A673 (cell line): ENCODE data around the gene CELF3. TPM values are rescaled to one million over a fixed set of nuclear protein-coding genes. Genes with fewer than 3 reads are reported as not detected.

Experiments used
- Bru-seq: library from RNA; stranded (reverse); fragments of 400-500 nt; gene quantifications from one replicate; lab custom pipeline; 2021; lab: Mats Ljungman, UMichigan
- BruChase-seq, 2 experiments: library from RNA; stranded (reverse); fragments of 400-500 nt; gene quantifications; one replicate each; lab custom pipeline; 2021; lab: Mats Ljungman, UMichigan
- BruUV-seq: library from RNA; stranded (reverse); fragments of 400-500 nt; replicated peaks from 2 replicates; lab custom pipeline; 2021; lab: Mats Ljungman, UMichigan
- CTCF ChIA-PET: fragments of 300-600 bp; sonication (Branson Sonifier 250); formaldehyde crosslinking; loops from one replicate; lab custom pipeline; 2022; ENCODE audit warnings: antibody characterized with exemption; lab: Charles Lee
- POLR2A ChIA-PET: fragments of 300-600 bp; sonication (Branson Sonifier 250); formaldehyde crosslinking; loops from one replicate; lab custom pipeline; 2022; ENCODE audit warnings: antibody characterized with exemption; ENCODE audit not compliant: low non-redundant PET; lab: Charles Lee
- DNase-seq: peaks from one replicate; pipeline ENCODE4 v3.0.0-alpha.2; 2015; ENCODE audit warnings: low spot score
- H3K27ac ChIP-seq: fragments of 200-600 bp; sonication (generic); 2 replicates; pipeline ENCODE4 v1.5.1; 2016; ENCODE audit warnings: mixed run types, low read depth, mild to moderate bottlenecking, mixed read lengths, antibody characterized with exemption, low read length; ENCODE audit not compliant: poor library complexity, severe bottlenecking
- H3K27me3 ChIP-seq: fragments of 200-600 bp; sonication (generic); replicated peaks from 2 replicates; pipeline ENCODE4 v1.6.1; 2017; ENCODE audit warnings: mixed run types, low read depth, mild to moderate bottlenecking, mixed read lengths, antibody characterized with exemption, low read length; ENCODE audit not compliant: insufficient read depth, poor library complexity
- H3K36me3 ChIP-seq: fragments of 200-600 bp; sonication (generic); 2 replicates; pipeline ENCODE4 v1.6.1; 2016; ENCODE audit warnings: mixed run types, mild to moderate bottlenecking, mixed read lengths, antibody characterized with exemption, low read length; ENCODE audit not compliant: insufficient read depth, poor library complexity, severe bottlenecking
- H3K4me1 ChIP-seq: fragments of 200-600 bp; sonication (generic); 2 replicates; pipeline ENCODE4 v1.6.1; 2017; ENCODE audit warnings: mixed run types, mild to moderate bottlenecking, mixed read lengths, antibody characterized with exemption, low read length; ENCODE audit not compliant: insufficient read depth, poor library complexity, severe bottlenecking
- H3K4me3 ChIP-seq: fragments of 200-600 bp; sonication (generic); 2 replicates; pipeline ENCODE4 v1.5.1; 2016; ENCODE audit warnings: low read depth, mixed run types, mild to moderate bottlenecking, mixed read lengths, low read length; ENCODE audit not compliant: poor library complexity, severe bottlenecking
- H3K9me3 ChIP-seq: fragments of 200-600 bp; sonication (generic); 2 replicates; pipeline ENCODE4 v1.6.1; 2016; ENCODE audit warnings: mixed run types, low read depth, mild to moderate bottlenecking, mixed read lengths, antibody characterized with exemption, low read length; ENCODE audit not compliant: poor library complexity, severe bottlenecking
- EZH2 ChIP-seq: fragments of 200-600 bp; sonication (generic); IDR thresholded peaks from 2 replicates; pipeline ENCODE4 v1.6.1; 2017; ENCODE audit warnings: borderline replicate concordance, low read depth, mild to moderate bottlenecking, mixed read lengths, antibody characterized with exemption, low read length; ENCODE audit not compliant: poor library complexity, severe bottlenecking
- intact Hi-C: fragments of 100-400 bp; cut with micrococcal nuclease; formaldehyde crosslinking; loops from one replicate; pipeline ENCODE4 v1.10.0; 2022; ENCODE audit not compliant: unreplicated experiment
- long read RNA-seq: library from polyadenylated mRNA; stranded (forward); transcript quantifications from one replicate; pipeline ENCODE4 v2.0.0, GENCODE V29; 2022
- total RNA-seq: library from RNA; stranded (reverse); gene quantifications from 2 replicates; pipeline ENCODE4 v1.2.3, GENCODE V29; 2021
- TF ChIP-seq, protein P1 (sequence below): fragments of 300-800, 200-600 bp; sonication (generic); conservative IDR thresholded peaks from 2 replicates; pipeline ENCODE4 v1.5.1; 2017; ENCODE audit warnings: low read depth, mild to moderate bottlenecking, antibody characterized with exemption, low read length, moderate library complexity, mixed read lengths

Gene CELF3
- total RNA-seq (0.15 TPM in 1 of 2 replicates, not detected in the other), Bru-seq, nascent RNA (not detected), BruChase-seq, experiment 1, labeled RNA remaining after a 2-hour chase (not detected), BruChase-seq, experiment 2, labeled RNA remaining after a 6-hour chase (percentile 11 among the genes with signal in this experiment)
- long read RNA-seq: 0 reads

GRCh38 chr1:151716771-151717631 is at the start of gene CELF3:
TSS of gene CELF3 (minus strand) at chr1:151716803. CDS start at chr1:151716020, 783 bp downstream.
- ChIA-PET CTCF (no interaction called here), POLR2A (no interaction called here)
- H3K9me3 ChIP-seq: no peaks in the 10 kb centered on the region
- DNase-seq: peak; percentile 64
- no peak within 1 kb of the TSS for H3K27ac ChIP-seq
- intact Hi-C loops: no loop called here
- H3K4me3 ChIP-seq: peak within 1 kb of the TSS; percentile 15
- peaks cover 68% of the 10 kb centered on the region for H3K27me3 ChIP-seq
- peaks cover 14% of the 10 kb centered on the region for H3K4me1 ChIP-seq
- H3K36me3 ChIP-seq: no peaks in the 10 kb centered on the region
- BruUV-seq: no TSS peak
- TF ChIP-seq, protein P1, sequence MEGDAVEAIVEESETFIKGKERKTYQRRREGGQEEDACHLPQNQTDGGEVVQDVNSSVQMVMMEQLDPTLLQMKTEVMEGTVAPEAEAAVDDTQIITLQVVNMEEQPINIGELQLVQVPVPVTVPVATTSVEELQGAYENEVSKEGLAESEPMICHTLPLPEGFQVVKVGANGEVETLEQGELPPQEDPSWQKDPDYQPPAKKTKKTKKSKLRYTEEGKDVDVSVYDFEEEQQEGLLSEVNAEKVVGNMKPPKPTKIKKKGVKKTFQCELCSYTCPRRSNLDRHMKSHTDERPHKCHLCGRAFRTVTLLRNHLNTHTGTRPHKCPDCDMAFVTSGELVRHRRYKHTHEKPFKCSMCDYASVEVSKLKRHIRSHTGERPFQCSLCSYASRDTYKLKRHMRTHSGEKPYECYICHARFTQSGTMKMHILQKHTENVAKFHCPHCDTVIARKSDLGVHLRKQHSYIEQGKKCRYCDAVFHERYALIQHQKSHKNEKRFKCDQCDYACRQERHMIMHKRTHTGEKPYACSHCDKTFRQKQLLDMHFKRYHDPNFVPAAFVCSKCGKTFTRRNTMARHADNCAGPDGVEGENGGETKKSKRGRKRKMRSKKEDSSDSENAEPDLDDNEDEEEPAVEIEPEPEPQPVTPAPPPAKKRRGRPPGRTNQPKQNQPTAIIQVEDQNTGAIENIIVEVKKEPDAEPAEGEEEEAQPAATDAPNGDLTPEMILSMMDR: no peak
- no peak for TF ChIP-seq EZH2

GRCh38 chr1:151763990-151764389 is 47.4 kb upstream of the CELF3 start:
- intact Hi-C loops: no loop called here
- CTCF ChIA-PET: no interaction called here

DNA sequence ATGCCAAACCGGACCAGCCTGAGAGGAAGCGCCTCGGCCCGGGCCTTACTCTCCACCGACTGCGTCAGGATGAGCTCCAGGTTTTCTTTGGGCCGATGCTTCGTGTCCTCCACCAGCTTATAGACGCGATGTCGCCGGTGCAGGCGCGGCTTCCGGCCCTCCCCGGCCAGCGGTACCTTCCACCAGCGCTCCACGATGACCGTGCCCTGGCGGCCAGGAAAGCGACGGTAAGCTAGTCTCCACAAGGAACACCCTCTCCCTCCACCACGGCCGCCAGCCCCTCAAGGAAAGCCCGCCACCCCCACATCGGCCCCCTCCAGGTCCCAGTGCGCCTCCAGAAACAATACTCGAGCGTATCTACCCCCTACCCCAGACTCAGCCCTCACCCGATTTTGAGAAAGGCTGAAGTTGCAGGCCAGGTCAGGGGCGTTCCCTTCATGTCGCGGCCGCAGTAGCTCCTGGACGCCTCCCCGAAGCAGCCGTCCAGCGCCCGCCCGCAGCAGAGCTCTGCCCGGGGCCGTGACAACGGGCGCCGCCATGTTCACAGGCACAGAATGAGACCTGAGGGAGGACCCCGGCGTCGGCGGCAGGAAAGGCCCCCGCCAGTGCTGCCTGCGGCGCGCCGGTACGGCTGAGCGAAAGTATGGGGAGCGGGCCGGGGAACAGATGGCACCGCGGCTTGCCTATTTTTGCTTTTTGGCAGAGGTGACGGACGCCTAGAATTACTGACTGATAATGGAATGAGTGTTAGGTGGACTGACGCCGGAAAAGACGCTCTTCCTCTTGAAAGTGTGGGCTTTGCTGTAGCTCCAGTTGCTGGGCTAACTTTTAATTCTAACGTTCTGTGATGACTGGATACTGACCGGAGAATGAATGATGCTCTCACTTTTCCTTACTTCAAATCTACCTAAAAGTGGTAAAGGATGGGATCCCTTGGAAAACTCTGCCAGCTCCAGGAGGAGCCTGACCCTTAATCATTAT is 46.6 kb upstream of the CELF3 start, which contains the start of gene MRPL9:
MRPL9 (minus strand) TSS at position 556 of the 981 bp plus-strand sequence; CDS start at position 539, 17 bp downstream.
- CTCF ChIA-PET: no interaction called here
- TF ChIP-seq, protein P1: no peak
- TF ChIP-seq EZH2: no peak
- peak; percentile 91 for DNase-seq
- TSS peak; percentile 98 for BruUV-seq
- peak within 1 kb of the TSS; percentile 80 for H3K4me3 ChIP-seq
- intact Hi-C loops: no loop called here
- H3K4me1 ChIP-seq: peaks cover 10% of the 10 kb centered on the region
- no peaks in the 10 kb centered on the region for H3K27me3 ChIP-seq
- POLR2A ChIA-PET: interaction anchor here (0.6 kb wide), 1 partner anchor 10 kb away, joined by 3 read pairs; no protein-coding TSS in a partner anchor
- no peaks in the 10 kb centered on the region for H3K9me3 ChIP-seq
- H3K27ac ChIP-seq: peak within 1 kb of the TSS; percentile 86
- peaks cover 34% of the 10 kb centered on the region for H3K36me3 ChIP-seq

More at GRCh38 chr1:151763990-151764389, 47.4 kb upstream of the CELF3 start:
- Histone ChIP-seq H3K4me1 (peaks cover 10% of the 10 kb centered on the region), H3K36me3 (peaks cover 30% of the 10 kb centered on the region), H3K9me3 (no peaks in the 10 kb centered on the region), H3K27ac (peak overlapping the region; percentile 86), H3K27me3 (no peaks in the 10 kb centered on the region), H3K4me3 (peak overlapping the region; percentile 80)
- BruUV-seq: no TSS peak
- no peak for TF ChIP-seq EZH2
- DNase-seq: no peak
- POLR2A ChIA-PET: no interaction called here
